GM23338 (cell line): ENCODE measurements around the gene ELAVL2. TPM values are rescaled to one million over a fixed set of nuclear protein-coding genes. Genes with fewer than 3 reads are reported as not detected.
A peak's percentile ranks its signal among the peaks of the same experiment; 100 is the strongest.

ENCODE experiments used
- ATAC-seq: fragments of 200-7000 bp; cut with Tn5 transposase; 3 replicates; pipeline ENCODE4 v1.9.1; 2020
- DNase-seq: peaks from one replicate; pipeline ENCODE4 v3.0.0-alpha.2; 2015; ENCODE audit warnings: low spot score
- H2AFZ ChIP-seq: fragments of 200-600 bp; sonication (generic); 2 replicates; pipeline ENCODE4 v1.8.0; 2016; ENCODE audit warnings: antibody characterized with exemption, mild to moderate bottlenecking, moderate library complexity
- H3F3A ChIP-seq: fragments of 200-600 bp; sonication (generic); replicated peaks from 2 replicates; pipeline ENCODE4 v1.8.0; 2017; ENCODE audit warnings: antibody characterized with exemption, mixed run types, low read depth
- H3K27ac ChIP-seq: fragments of 200-600 bp; sonication (generic); 2 replicates; pipeline ENCODE4 v1.6.1; 2016; ENCODE audit warnings: low read depth
- H3K27me3 ChIP-seq: fragments of 200-600 bp; sonication (generic); 2 replicates; pipeline ENCODE4 v1.8.0; 2016; ENCODE audit warnings: mild to moderate bottlenecking, mixed run types, moderate library complexity; ENCODE audit not compliant: insufficient read depth
- H3K36me3 ChIP-seq: fragments of 200-600 bp; sonication (generic); 2 replicates; pipeline ENCODE4 v1.8.0; 2016; ENCODE audit warnings: mild to moderate bottlenecking; ENCODE audit not compliant: insufficient read depth
- H3K4me1 ChIP-seq: fragments of 200-600 bp; sonication (generic); 2 replicates; pipeline ENCODE4 v1.8.0; 2016; ENCODE audit warnings: mild to moderate bottlenecking, moderate library complexity; ENCODE audit not compliant: insufficient read depth
- H3K4me2 ChIP-seq: fragments of 200-600 bp; sonication (generic); 2 replicates; pipeline ENCODE4 v1.7.1; 2017; ENCODE audit warnings: mixed run types
- H3K4me3 ChIP-seq: fragments of 200-600 bp; sonication (generic); 2 replicates; pipeline ENCODE4 v1.6.1; 2016; ENCODE audit warnings: mixed run types
- H3K79me2 ChIP-seq: fragments of 200-600 bp; sonication (generic); replicated peaks from 2 replicates; pipeline ENCODE4 v1.8.0; 2017; ENCODE audit warnings: mild to moderate bottlenecking; ENCODE audit not compliant: insufficient read depth
- H3K9me2 ChIP-seq: fragments of 200-600 bp; sonication (generic); 2 replicates; pipeline ENCODE4 v1.8.0; 2017; ENCODE audit not compliant: insufficient read depth
- H4K20me1 ChIP-seq: fragments of 200-600 bp; sonication (generic); replicated peaks from 2 replicates; pipeline ENCODE4 v1.8.0; 2017; ENCODE audit warnings: mild to moderate bottlenecking; ENCODE audit not compliant: insufficient read depth
- H3K27ac Mint-ChIP-seq: 2 replicates; pipeline ENCODE4 v1.8.0; 2020; ENCODE audit warnings: inconsistent platforms, mild to moderate bottlenecking, moderate library complexity, mixed read lengths
- H3K27me3 Mint-ChIP-seq: 3 replicates; pipeline ENCODE4 v1.8.0; 2022; ENCODE audit warnings: low read depth, mild to moderate bottlenecking, moderate library complexity, mixed read lengths, inconsistent platforms; ENCODE audit not compliant: insufficient read depth, poor library complexity
- H3K36me3 Mint-ChIP-seq: 3 replicates; pipeline ENCODE4 v1.8.0; 2021; ENCODE audit warnings: low read depth, mild to moderate bottlenecking, inconsistent platforms, moderate library complexity, mixed read lengths
- H3K4me1 Mint-ChIP-seq: 3 replicates; pipeline ENCODE4 v1.8.0; 2020; ENCODE audit warnings: mild to moderate bottlenecking, inconsistent platforms, mixed read lengths
- H3K4me3 Mint-ChIP-seq: 3 replicates; pipeline ENCODE4 v1.8.0; 2021; ENCODE audit warnings: moderate library complexity, mild to moderate bottlenecking, inconsistent platforms, mixed read lengths
- H3K9me3 Mint-ChIP-seq: 3 replicates; pipeline ENCODE4 v1.8.0; 2020; ENCODE audit warnings: moderate library complexity, mild to moderate bottlenecking, inconsistent platforms, mixed read lengths
- CREB1 ChIP-seq: fragments of 250-450 bp; sonication (Bioruptor Pico); IDR thresholded peaks from 2 replicates; pipeline ENCODE4 v1.5.0; 2020; ENCODE audit warnings: low read depth, mild to moderate bottlenecking, moderate library complexity
- EZH2 ChIP-seq: fragments of 200-600 bp; sonication (generic); IDR thresholded peaks from one replicate; pipeline ENCODE4 v1.8.0; 2017; ENCODE audit warnings: antibody characterized with exemption, mild to moderate bottlenecking, low read depth; ENCODE audit not compliant: unreplicated experiment
- EZH2phosphoT487 ChIP-seq: fragments of 200-600 bp; sonication (generic); IDR thresholded peaks from one replicate; pipeline ENCODE4 v1.8.1; 2018; ENCODE audit warnings: antibody characterized with exemption; ENCODE audit not compliant: unreplicated experiment
- NANOG ChIP-seq: IDR thresholded peaks from 2 replicates; pipeline ENCODE4 v1.6.1; 2016; ENCODE audit warnings: antibody characterized with exemption, borderline replicate concordance
- POLR2AphosphoS5 ChIP-seq: IDR thresholded peaks from 2 replicates; pipeline ENCODE4 v1.6.1; 2016; ENCODE audit warnings: antibody characterized with exemption, low read depth
- STAT1 ChIP-seq: IDR thresholded peaks from one replicate; pipeline ENCODE4 v1.6.1; 2016; ENCODE audit warnings: antibody characterized with exemption; ENCODE audit not compliant: unreplicated experiment
- ZNF114 ChIP-seq: fragments of 250-450 bp; sonication (Bioruptor Pico); IDR thresholded peaks from 2 replicates; pipeline ENCODE4 v1.5.0; 2020; ENCODE audit warnings: mild to moderate bottlenecking, moderate library complexity
- ZNF331 ChIP-seq: fragments of 250-450 bp; sonication (Bioruptor Pico); IDR thresholded peaks from 2 replicates; pipeline ENCODE4 v1.5.0; 2020; ENCODE audit warnings: low read depth, mild to moderate bottlenecking, moderate library complexity
- polyA plus RNA-seq: library from polyadenylated mRNA; unstranded; fragments of >200 nt; fragmentation: Nextera tagmentation; extraction: Ambion mirVana; gene quantifications from 2 replicates; pipeline ENCODE4 v1.2.1, GENCODE V29; 2016
- total RNA-seq: library from RNA; depleted of rRNA; stranded (reverse); fragments of >200 nt; shearing (Covaris generic); gene quantifications from 2 replicates; pipeline ENCODE4 v1.2.3, GENCODE V29; 2014
- TF ChIP-seq, protein P1 (sequence below), 2 experiments: fragments of 200-600 bp in 1 of 2; sonication (generic) in 1 of 2; conservative IDR thresholded peaks; 2 replicates each; pipeline versions ENCODE4 v1.5.1 to v1.6.1; 2016 to 2017; ENCODE audit warnings: antibody characterized with exemption in 2 of 2, low read depth in 2 of 2, mild to moderate bottlenecking in 2 of 2, moderate library complexity in 1 of 2
- TF ChIP-seq, protein P2 (sequence below): fragments of 250-450 bp; sonication (Bioruptor Pico); IDR thresholded peaks from 2 replicates; pipeline ENCODE4 v1.5.0; 2020; ENCODE audit warnings: mild to moderate bottlenecking, moderate library complexity
- TF ChIP-seq, protein P3 (sequence below): IDR thresholded peaks from one replicate; pipeline ENCODE4 v1.6.1; 2018; ENCODE audit warnings: antibody characterized with exemption; ENCODE audit not compliant: unreplicated experiment

ELAVL2 gene
- total and polyA plus RNA-seq, 2 experiments from 2014 or later: 18.6 to 42.4 TPM

DNA sequence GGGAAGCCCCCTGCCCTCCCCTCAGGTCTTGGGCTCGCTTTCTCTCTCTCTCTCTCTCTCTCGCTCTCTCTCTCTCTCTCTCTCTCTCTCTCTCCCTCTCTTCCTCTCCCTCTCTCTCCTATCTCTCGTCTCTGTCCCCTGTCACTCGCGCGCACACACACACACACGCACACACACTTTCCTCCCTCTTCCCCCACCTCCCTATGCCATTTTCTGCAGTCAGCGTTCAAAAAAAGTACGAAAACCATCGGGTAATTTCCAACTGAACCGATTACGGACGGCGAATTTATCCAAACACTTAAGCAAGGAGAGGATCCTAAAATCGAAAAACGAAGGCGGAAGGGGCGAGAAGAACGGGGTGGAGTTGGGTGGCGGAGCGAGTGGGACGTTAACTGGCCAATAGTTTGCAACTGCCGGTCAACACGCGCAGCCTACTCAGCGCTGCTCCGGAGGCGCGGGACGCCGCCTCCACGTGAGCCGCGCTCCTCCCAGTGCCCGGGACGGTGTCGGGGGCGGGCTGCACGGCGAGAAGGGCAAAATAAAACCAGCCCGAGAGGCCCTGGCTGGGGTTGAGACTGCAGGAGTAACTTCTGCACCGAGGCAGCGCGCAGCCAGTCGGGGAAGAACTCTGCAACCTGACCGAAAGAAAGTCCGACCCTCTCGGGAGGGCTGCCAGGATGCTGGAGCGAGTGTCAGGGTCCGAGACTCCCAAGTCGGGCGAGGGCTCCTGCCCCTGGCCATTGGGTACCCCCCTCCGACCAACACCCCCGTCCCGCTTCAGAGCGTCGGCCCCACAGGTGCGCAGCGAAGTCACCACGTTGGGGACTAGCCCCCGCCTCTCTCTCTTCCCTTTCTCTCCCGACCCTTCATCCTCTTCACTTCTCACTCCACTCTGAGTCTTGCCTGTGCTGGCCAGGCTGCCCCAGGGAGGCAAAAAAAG, 24.9 kb upstream of the ELAVL2 start:
- DNase-seq (peak; percentile 74), ATAC-seq (peak; percentile 84)
- peak overlapping the region; percentile 82 for H3K4me2 ChIP-seq
- H2AFZ ChIP-seq: peak overlapping the region; percentile 98
- TF ChIP-seq EZH2: peak; percentile 48
- TF ChIP-seq STAT1: no peak
- no peak for TF ChIP-seq EZH2phosphoT487
- TF ChIP-seq ZNF331 (CRISPR knock-in tag): no peak
- TF ChIP-seq, protein P1, sequence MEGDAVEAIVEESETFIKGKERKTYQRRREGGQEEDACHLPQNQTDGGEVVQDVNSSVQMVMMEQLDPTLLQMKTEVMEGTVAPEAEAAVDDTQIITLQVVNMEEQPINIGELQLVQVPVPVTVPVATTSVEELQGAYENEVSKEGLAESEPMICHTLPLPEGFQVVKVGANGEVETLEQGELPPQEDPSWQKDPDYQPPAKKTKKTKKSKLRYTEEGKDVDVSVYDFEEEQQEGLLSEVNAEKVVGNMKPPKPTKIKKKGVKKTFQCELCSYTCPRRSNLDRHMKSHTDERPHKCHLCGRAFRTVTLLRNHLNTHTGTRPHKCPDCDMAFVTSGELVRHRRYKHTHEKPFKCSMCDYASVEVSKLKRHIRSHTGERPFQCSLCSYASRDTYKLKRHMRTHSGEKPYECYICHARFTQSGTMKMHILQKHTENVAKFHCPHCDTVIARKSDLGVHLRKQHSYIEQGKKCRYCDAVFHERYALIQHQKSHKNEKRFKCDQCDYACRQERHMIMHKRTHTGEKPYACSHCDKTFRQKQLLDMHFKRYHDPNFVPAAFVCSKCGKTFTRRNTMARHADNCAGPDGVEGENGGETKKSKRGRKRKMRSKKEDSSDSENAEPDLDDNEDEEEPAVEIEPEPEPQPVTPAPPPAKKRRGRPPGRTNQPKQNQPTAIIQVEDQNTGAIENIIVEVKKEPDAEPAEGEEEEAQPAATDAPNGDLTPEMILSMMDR (conservative IDR thresholded peaks at IDR 0.05; ENCODE audit: low read depth in 2 of 2): no peak
- peak; percentile 53; the same call in 1 of the 2 replicates for TF ChIP-seq POLR2AphosphoS5
- TF ChIP-seq, protein P2, sequence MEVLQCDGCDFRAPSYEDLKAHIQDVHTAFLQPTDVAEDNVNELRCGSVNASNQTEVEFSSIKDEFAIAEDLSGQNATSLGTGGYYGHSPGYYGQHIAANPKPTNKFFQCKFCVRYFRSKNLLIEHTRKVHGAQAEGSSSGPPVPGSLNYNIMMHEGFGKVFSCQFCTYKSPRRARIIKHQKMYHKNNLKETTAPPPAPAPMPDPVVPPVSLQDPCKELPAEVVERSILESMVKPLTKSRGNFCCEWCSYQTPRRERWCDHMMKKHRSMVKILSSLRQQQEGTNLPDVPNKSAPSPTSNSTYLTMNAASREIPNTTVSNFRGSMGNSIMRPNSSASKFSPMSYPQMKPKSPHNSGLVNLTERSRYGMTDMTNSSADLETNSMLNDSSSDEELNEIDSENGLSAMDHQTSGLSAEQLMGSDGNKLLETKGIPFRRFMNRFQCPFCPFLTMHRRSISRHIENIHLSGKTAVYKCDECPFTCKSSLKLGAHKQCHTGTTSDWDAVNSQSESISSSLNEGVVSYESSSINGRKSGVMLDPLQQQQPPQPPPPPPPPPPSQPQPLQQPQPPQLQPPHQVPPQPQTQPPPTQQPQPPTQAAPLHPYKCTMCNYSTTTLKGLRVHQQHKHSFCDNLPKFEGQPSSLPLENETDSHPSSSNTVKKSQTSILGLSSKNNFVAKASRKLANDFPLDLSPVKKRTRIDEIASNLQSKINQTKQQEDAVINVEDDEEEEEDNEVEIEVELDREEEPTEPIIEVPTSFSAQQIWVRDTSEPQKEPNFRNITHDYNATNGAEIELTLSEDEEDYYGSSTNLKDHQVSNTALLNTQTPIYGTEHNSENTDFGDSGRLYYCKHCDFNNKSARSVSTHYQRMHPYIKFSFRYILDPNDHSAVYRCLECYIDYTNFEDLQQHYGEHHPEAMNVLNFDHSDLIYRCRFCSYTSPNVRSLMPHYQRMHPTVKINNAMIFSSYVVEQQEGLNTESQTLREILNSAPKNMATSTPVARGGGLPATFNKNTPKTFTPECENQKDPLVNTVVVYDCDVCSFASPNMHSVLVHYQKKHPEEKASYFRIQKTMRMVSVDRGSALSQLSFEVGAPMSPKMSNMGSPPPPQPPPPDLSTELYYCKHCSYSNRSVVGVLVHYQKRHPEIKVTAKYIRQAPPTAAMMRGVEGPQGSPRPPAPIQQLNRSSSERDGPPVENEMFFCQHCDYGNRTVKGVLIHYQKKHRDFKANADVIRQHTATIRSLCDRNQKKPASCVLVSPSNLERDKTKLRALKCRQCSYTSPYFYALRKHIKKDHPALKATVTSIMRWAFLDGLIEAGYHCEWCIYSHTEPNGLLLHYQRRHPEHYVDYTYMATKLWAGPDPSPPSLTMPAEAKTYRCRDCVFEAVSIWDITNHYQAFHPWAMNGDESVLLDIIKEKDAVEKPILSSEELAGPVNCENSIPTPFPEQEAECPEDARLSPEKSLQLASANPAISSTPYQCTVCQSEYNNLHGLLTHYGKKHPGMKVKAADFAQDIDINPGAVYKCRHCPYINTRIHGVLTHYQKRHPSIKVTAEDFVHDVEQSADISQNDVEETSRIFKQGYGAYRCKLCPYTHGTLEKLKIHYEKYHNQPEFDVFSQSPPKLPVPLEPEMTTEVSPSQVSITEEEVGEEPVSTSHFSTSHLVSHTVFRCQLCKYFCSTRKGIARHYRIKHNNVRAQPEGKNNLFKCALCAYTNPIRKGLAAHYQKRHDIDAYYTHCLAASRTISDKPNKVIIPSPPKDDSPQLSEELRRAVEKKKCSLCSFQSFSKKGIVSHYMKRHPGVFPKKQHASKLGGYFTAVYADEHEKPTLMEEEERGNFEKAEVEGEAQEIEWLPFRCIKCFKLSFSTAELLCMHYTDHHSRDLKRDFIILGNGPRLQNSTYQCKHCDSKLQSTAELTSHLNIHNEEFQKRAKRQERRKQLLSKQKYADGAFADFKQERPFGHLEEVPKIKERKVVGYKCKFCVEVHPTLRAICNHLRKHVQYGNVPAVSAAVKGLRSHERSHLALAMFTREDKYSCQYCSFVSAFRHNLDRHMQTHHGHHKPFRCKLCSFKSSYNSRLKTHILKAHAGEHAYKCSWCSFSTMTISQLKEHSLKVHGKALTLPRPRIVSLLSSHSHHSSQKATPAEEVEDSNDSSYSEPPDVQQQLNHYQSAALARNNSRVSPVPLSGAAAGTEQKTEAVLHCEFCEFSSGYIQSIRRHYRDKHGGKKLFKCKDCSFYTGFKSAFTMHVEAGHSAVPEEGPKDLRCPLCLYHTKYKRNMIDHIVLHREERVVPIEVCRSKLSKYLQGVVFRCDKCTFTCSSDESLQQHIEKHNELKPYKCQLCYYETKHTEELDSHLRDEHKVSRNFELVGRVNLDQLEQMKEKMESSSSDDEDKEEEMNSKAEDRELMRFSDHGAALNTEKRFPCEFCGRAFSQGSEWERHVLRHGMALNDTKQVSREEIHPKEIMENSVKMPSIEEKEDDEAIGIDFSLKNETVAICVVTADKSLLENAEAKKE: no peak
- TF ChIP-seq ZNF114 (CRISPR knock-in tag): no peak
- TF ChIP-seq, protein P3, sequence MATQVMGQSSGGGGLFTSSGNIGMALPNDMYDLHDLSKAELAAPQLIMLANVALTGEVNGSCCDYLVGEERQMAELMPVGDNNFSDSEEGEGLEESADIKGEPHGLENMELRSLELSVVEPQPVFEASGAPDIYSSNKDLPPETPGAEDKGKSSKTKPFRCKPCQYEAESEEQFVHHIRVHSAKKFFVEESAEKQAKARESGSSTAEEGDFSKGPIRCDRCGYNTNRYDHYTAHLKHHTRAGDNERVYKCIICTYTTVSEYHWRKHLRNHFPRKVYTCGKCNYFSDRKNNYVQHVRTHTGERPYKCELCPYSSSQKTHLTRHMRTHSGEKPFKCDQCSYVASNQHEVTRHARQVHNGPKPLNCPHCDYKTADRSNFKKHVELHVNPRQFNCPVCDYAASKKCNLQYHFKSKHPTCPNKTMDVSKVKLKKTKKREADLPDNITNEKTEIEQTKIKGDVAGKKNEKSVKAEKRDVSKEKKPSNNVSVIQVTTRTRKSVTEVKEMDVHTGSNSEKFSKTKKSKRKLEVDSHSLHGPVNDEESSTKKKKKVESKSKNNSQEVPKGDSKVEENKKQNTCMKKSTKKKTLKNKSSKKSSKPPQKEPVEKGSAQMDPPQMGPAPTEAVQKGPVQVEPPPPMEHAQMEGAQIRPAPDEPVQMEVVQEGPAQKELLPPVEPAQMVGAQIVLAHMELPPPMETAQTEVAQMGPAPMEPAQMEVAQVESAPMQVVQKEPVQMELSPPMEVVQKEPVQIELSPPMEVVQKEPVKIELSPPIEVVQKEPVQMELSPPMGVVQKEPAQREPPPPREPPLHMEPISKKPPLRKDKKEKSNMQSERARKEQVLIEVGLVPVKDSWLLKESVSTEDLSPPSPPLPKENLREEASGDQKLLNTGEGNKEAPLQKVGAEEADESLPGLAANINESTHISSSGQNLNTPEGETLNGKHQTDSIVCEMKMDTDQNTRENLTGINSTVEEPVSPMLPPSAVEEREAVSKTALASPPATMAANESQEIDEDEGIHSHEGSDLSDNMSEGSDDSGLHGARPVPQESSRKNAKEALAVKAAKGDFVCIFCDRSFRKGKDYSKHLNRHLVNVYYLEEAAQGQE: no peak
- no peak for TF ChIP-seq NANOG
- TF ChIP-seq CREB1 (CRISPR knock-in tag): no peak
- H3K27ac ChIP-seq: no peak overlapping the region
- no peaks in the 10 kb centered on the region for H4K20me1 ChIP-seq
- no peaks in the 10 kb centered on the region for H3K36me3 ChIP-seq
- Mint-ChIP-seq H3K4me3 (peak overlapping the region; percentile 89), H3K27ac (no peak overlapping the region; the same call in 1 of the 2 replicates), H3K4me1 (peaks cover 17% of the 10 kb centered on the region), H3K27me3 (peaks cover 16% of the 10 kb centered on the region), H3K36me3 (peaks cover 2% of the 10 kb centered on the region; the same call in 1 of the 3 replicates), H3K9me3 (no peaks in the 10 kb centered on the region)
- H3K4me3 ChIP-seq: peak overlapping the region; percentile 73
- 0 out of 2 replicates have a peak, but pooled peaks cover 6% of the 10 kb centered on the region for H3F3A ChIP-seq
- no peaks in the 10 kb centered on the region for H3K79me2 ChIP-seq
- H3K27me3 ChIP-seq: peaks cover 21% of the 10 kb centered on the region
- peaks cover 5% of the 10 kb centered on the region; the same call in 1 of the 2 replicates for H3K9me2 ChIP-seq
- peaks cover 17% of the 10 kb centered on the region for H3K4me1 ChIP-seq
